Smooth muscle cell (in vitro differentiated cells): ENCODE results near the gene IGF2R. TPM values are rescaled to one million over a fixed set of nuclear protein-coding genes. Genes with fewer than 3 reads are reported as not detected.

Experiments used
- DNase-seq: peaks from one replicate; lab custom pipeline; 2025; ENCODE audit not compliant: unreplicated experiment; lab: John Stamatoyannopoulos, UW
- H2AFZ ChIP-seq: fragments of 200-600 bp; sonication (generic); 2 replicates; pipeline ENCODE4 v1.6.0; 2016; ENCODE audit warnings: antibody characterized with exemption, low read depth, mild to moderate bottlenecking
- H3F3A ChIP-seq: fragments of 200-600 bp; sonication (generic); 2 replicates; pipeline ENCODE4 v1.6.0; 2017; ENCODE audit warnings: antibody characterized with exemption, low read depth
- H3K27ac ChIP-seq: fragments of 200-600 bp; sonication (generic); 2 replicates; pipeline ENCODE4 v1.5.1; 2016; ENCODE audit warnings: low read depth, mild to moderate bottlenecking
- H3K27me3 ChIP-seq: fragments of 200-600 bp; sonication (generic); 2 replicates; pipeline ENCODE4 v1.6.1; 2016; ENCODE audit warnings: low read depth, mild to moderate bottlenecking
- H3K36me3 ChIP-seq: fragments of 200-600 bp; sonication (generic); 2 replicates; pipeline ENCODE4 v1.5.1; 2016; ENCODE audit warnings: low read depth
- H3K4me1 ChIP-seq: fragments of 200-600 bp; sonication (generic); 2 replicates; pipeline ENCODE4 v1.5.1; 2016; ENCODE audit warnings: low read depth
- H3K4me2 ChIP-seq: fragments of 200-600 bp; sonication (generic); 2 replicates; pipeline ENCODE4 v1.6.0; 2016; ENCODE audit warnings: mild to moderate bottlenecking
- H3K4me3 ChIP-seq: fragments of 200-600 bp; sonication (generic); 2 replicates; pipeline ENCODE4 v1.5.1; 2016; ENCODE audit warnings: mild to moderate bottlenecking
- H3K79me2 ChIP-seq: fragments of 200-600 bp; sonication (generic); 2 replicates; pipeline ENCODE4 v1.6.0; 2016; ENCODE audit warnings: low read depth, mild to moderate bottlenecking
- H3K9ac ChIP-seq: fragments of 200-600 bp; sonication (generic); 2 replicates; pipeline ENCODE4 v1.6.0; 2016; ENCODE audit warnings: low read depth
- H3K9me3 ChIP-seq: fragments of 200-600 bp; sonication (generic); replicated peaks from 2 replicates; pipeline ENCODE4 v1.5.1; 2016; ENCODE audit warnings: low read depth
- H4K20me1 ChIP-seq: fragments of 200-600 bp; sonication (generic); 2 replicates; pipeline ENCODE4 v1.6.0; 2016; ENCODE audit warnings: low read depth
- CTCF ChIP-seq: fragments of 200-600 bp; sonication (generic); IDR thresholded peaks from 2 replicates; pipeline ENCODE4 v1.5.1; 2017; ENCODE audit warnings: borderline replicate concordance, mild to moderate bottlenecking, antibody characterized with exemption; ENCODE audit not compliant: insufficient read depth, poor library complexity, severe bottlenecking
- WGBS: methylation state at CpG from one replicate; pipeline ENCODE4 v1.1.7; 2016; ENCODE audit warnings: low lambda C conversion rate; 5-methylcytosine and 5-hydroxymethylcytosine counted together
- polyA plus RNA-seq: library from polyadenylated mRNA; unstranded; fragments of >200 nt; fragmentation: Nextera tagmentation; extraction: Ambion mirVana; gene quantifications from 2 replicates; pipeline ENCODE4 v1.2.1, GENCODE V29; 2016
- total RNA-seq: library from RNA; depleted of rRNA; stranded (reverse); fragments of >200 nt; gene quantifications from 2 replicates; pipeline ENCODE4 v1.2.3, GENCODE V29; 2014

Gene IGF2R
- total and polyA plus RNA-seq, 2 experiments from 2014 or later: 44.7 to 77.4 TPM

DNA sequence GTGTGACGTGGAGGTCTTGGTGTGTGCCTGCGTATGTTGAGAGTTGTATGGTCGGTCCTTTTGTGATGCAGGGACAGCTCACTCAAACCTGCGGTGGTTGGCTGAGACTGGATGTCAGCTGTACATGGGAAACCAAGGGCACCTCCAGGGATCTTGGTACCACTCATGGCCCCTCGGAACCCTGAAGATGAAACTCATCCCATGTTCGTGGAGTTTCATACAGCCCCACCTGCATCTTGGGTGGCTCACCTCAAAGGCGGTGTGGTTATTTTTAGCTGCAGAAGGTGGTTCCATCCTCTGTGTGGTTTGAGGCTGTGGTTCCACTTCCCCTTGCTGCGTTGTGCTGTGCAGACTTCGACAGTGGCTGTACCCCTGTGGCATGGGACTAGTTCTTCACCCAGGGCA lies 100.2 kb downstream of the IGF2R start:
- Histone ChIP-seq H3K9ac (no peak overlapping the region), H3K9me3 (no peaks in the 10 kb centered on the region), H4K20me1 (no peaks in the 10 kb centered on the region), H3K4me1 (no peaks in the 10 kb centered on the region), H2AFZ (no peak overlapping the region), H3K27ac (no peak overlapping the region), H3K36me3 (no peaks in the 10 kb centered on the region), H3K79me2 (no peaks in the 10 kb centered on the region), H3K4me2 (no peak overlapping the region), H3K4me3 (no peak overlapping the region), H3K27me3 (no peaks in the 10 kb centered on the region), H3F3A (no peaks in the 10 kb centered on the region)
- WGBS: 95% methylated on average over 9 of the region's 9 CpGs
- DNase-seq: no peak
- no peak for TF ChIP-seq CTCF

DNA sequence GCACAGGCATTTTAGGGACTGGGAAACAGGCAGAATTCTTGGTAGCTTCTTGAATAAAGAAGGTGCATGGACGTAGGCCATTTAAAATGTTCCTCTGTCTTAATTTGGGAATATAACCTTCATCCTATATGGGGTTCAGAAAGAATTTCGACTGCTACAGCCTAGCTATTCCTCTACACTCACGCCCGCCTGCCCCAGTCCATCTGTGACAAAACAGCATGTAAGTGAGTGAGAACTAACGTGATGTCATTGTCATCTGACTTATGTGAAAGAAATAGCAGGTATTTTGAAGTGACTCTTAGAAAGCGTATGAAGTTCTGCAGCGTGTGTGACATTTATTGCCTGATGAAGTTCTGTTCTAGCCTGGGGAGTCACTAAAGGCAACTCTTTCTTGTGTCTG lies 100.6 kb downstream of the IGF2R start:
- Histone ChIP-seq H4K20me1 (no peaks in the 10 kb centered on the region), H3K36me3 (no peaks in the 10 kb centered on the region), H3K4me3 (no peak overlapping the region)

GRCh38 chr6:160070427-160070826 lies 101.5 kb downstream of the IGF2R start:
- no peak for TF ChIP-seq CTCF
- H3K9me3 ChIP-seq: no peaks in the 10 kb centered on the region
- H3K79me2 ChIP-seq: no peaks in the 10 kb centered on the region
- no peaks in the 10 kb centered on the region for H3K36me3 ChIP-seq
- H3K9ac ChIP-seq: no peak overlapping the region
- no peak overlapping the region for H3K4me2 ChIP-seq
- H3F3A ChIP-seq: no peaks in the 10 kb centered on the region
- H3K4me1 ChIP-seq: no peaks in the 10 kb centered on the region
- no peaks in the 10 kb centered on the region for H4K20me1 ChIP-seq
- 99% methylated on average over 11 of the region's 11 CpGs for WGBS
- no peak overlapping the region for H3K4me3 ChIP-seq
- DNase-seq: no peak
- no peaks in the 10 kb centered on the region for H3K27me3 ChIP-seq
- H2AFZ ChIP-seq: no peak overlapping the region
- H3K27ac ChIP-seq: no peak overlapping the region

More for the DNA sequence above, 100.6 kb downstream of the IGF2R start:
- Histone ChIP-seq H3K9ac (no peak overlapping the region), H3K4me2 (no peak overlapping the region), H3K4me1 (no peaks in the 10 kb centered on the region), H3K27ac (no peak overlapping the region), H3F3A (no peaks in the 10 kb centered on the region), H3K27me3 (no peaks in the 10 kb centered on the region), H3K9me3 (no peaks in the 10 kb centered on the region), H2AFZ (no peak overlapping the region), H3K79me2 (no peaks in the 10 kb centered on the region)
- DNase-seq: no peak
- no peak for TF ChIP-seq CTCF
- 96% methylated on average over 7 of the region's 7 CpGs for WGBS

GRCh38 chr6:160070831-160071230 lies 101.9 kb downstream of the IGF2R start:
- no peaks in the 10 kb centered on the region for H3F3A ChIP-seq
- H3K4me1 ChIP-seq: no peaks in the 10 kb centered on the region
- no peaks in the 10 kb centered on the region for H4K20me1 ChIP-seq
- no peak overlapping the region for H3K4me3 ChIP-seq
- no peaks in the 10 kb centered on the region for H3K27me3 ChIP-seq
- H3K9ac ChIP-seq: no peak overlapping the region
- H2AFZ ChIP-seq: no peak overlapping the region
- no peak for DNase-seq
- no peaks in the 10 kb centered on the region for H3K9me3 ChIP-seq
- H3K36me3 ChIP-seq: no peaks in the 10 kb centered on the region
- 100% methylated on average over 2 of the region's 2 CpGs for WGBS
- H3K79me2 ChIP-seq: no peaks in the 10 kb centered on the region
- no peak overlapping the region for H3K4me2 ChIP-seq
- TF ChIP-seq CTCF: no peak
- H3K27ac ChIP-seq: no peak overlapping the region
